HEK293T (cell line): ENCODE results near the gene RGS10.

Experiments
- ARNT ChIP-seq: fragments of 450-650 bp; IDR thresholded peaks from 2 replicates; pipeline ENCODE4 v1.6.1; 2017; ENCODE audit warnings: mild to moderate bottlenecking
- BHLHE40 ChIP-seq: fragments of 450-650 bp; IDR thresholded peaks from 2 replicates; pipeline ENCODE4 v1.6.1; 2016; ENCODE audit warnings: mild to moderate bottlenecking, moderate library complexity, borderline replicate concordance
- CTBP1 ChIP-seq: fragments of 450-650 bp; IDR thresholded peaks from 2 replicates; pipeline ENCODE4 v1.6.1; 2016; ENCODE audit warnings: borderline replicate concordance
- ELF4 ChIP-seq: fragments of 450-650 bp; IDR thresholded peaks from 2 replicates; pipeline ENCODE4 v1.6.1; 2017; ENCODE audit warnings: antibody characterized with exemption
- FOXM1 ChIP-seq: fragments of 450-650 bp; IDR thresholded peaks from 2 replicates; pipeline ENCODE4 v1.6.1; 2017; ENCODE audit warnings: mild to moderate bottlenecking, borderline replicate concordance
- HDGF ChIP-seq: fragments of 450-650 bp; IDR thresholded peaks from 2 replicates; pipeline ENCODE4 v1.6.1; 2017; ENCODE audit warnings: antibody characterized with exemption, borderline replicate concordance
- LEF1 ChIP-seq: fragments of 450-650 bp; IDR thresholded peaks from 2 replicates; pipeline ENCODE4 v1.6.1; 2017; ENCODE audit warnings: mild to moderate bottlenecking, borderline replicate concordance
- SP1 ChIP-seq: fragments of 450-650 bp; IDR thresholded peaks from 2 replicates; pipeline ENCODE4 v1.6.1; 2017
- SUZ12 ChIP-seq: fragments of 450-650 bp; IDR thresholded peaks from 2 replicates; pipeline ENCODE4 v1.6.1; 2016; ENCODE audit warnings: mild to moderate bottlenecking
- ZNF384 ChIP-seq: fragments of 450-650 bp; IDR thresholded peaks from 2 replicates; pipeline ENCODE4 v1.6.1; 2016

GRCh38 chr10:119466076-119466475 lies 76.4 kb downstream of the RGS10 start:
- TF ChIP-seq LEF1 (no peak), SP1 (no peak), CTBP1 (no peak), ELF4 (no peak), HDGF (no peak), ZNF384 (no peak), BHLHE40 (no peak), FOXM1 (no peak), SUZ12 (no peak), ARNT (no peak)
